ENCODE data around the gene ANGEL2.
"Not testable (repeated sequence)": the region's sequence is repeated elsewhere in the genome, so short reads cannot be mapped to it uniquely, and the experiment has no call there.

The ANGEL2 gene

DNA sequence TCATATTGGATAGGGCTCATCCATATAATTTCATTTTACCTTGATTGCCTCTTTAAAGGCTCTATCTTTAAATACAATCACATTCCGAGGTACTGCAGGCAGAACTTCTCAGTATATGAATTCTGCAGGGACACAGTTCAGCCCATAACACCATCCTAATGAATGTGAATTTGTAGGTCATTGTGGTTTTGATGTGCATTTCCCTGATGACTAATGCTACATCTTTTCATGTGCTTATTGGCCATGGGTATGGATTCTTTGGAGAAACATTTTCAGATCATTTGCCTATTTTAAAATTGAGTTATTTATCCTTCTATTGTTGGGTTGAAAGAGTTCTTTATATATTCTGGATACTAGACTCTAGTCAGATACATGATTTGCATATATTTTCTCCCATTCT lies 25.8 kb upstream of the ANGEL2 start:
- no peak overlapping the region for H3K27ac ChIP-seq
- TF ChIP-seq ZFX (IDR thresholded peaks at IDR 0.05) (no peak), CTCF (conservative IDR thresholded peaks at IDR 0.05) (no peak)

DNA sequence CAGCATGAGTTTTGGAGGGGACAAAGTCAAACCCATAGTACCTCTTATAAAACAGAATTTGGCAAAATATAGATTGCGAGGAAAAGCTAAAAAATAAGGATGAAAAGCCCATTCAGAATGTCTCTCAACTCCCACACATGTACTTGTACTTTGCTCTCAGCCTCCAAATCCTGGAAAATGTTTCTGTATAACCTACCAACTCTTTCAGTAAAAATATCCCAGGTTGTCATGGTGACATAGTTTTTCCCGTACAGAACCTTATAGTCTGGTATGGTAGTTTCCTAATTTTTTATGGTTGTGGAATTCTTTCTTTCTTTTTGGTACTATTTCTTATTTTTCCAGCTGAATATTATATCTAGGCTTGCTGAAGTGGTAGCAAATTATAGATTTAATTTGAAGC lies 19.9 kb upstream of the ANGEL2 start:
- TF ChIP-seq ZFX (IDR thresholded peaks at IDR 0.05) = no peak
- no peak for TF ChIP-seq CTCF (conservative IDR thresholded peaks at IDR 0.05)
- H3K27ac ChIP-seq = no peak overlapping the region

DNA sequence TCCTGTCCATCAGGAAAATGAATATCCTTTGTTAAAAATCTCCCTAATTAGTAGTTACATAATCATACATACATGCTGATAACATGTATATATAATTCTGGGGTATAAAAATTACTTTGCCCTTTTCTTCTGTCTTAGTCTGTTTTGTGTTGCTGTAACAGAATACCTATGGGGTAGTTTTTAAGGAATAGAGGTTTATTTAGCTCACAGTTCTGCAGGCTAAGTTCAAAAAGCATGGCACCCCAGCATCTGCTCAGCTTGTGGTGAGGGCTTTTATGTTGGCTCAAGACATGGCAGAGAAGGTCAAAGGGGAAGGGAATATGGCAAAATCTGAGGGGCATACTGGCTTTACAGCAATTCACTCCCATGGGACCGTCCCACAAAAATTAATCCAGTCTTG lies 19.0 kb upstream of the ANGEL2 start:
- no peak for TF ChIP-seq ZFX (IDR thresholded peaks at IDR 0.05)
- TF ChIP-seq CTCF (conservative IDR thresholded peaks at IDR 0.05) = no peak
- H3K27ac ChIP-seq = no peak overlapping the region

- TF ChIP-seq CTCF (conservative IDR thresholded peaks at IDR 0.05) (no peak), ZFX (IDR thresholded peaks at IDR 0.05) (no peak)
- no peak overlapping the region for H3K27ac ChIP-seq
Measured at GRCh38 chr1:213032651-213033050, 17.0 kb upstream of the ANGEL2 start.

DNA sequence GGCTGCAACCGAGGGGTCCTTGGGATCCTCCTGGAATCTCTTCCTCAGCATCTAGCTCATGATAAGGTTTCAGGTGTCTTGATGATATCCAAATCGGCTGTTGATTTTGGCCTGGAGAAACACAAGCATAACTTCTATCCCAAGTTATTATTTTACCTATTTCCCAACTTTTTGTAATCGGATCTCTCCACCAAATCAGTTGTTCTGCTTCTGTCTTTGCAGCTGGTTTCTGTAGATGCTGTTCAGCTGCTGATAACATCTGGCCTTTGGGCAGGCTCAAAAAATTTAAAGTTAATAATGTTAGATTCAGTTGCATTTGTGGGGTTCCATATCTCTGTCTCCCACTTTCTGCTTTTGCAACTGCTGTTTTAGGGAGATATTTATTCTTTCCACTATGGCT lies 11.4 kb upstream of the ANGEL2 start:
- not testable (repeated sequence) for H3K27ac ChIP-seq

DNA sequence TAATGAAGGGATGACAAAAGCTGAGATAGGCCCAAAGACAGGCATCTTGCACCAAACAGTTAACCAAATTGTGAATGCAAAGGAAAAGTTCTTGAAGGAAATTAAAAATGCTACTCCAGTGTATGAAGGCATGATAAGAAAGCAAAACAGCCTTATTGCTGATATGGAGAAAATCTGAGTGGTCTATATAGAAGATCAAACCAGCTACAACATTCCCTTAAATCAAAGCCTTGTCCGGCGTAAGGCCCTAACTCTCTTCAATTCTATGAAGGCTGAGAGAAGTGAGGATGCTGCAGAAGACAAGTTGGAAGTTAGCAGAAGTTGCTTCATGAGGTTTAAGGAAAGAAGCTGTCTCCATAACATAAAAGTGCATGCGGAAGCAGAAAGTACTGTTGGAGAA lies 4.3 kb upstream of the ANGEL2 start:
- TF ChIP-seq ZFX (IDR thresholded peaks at IDR 0.05) (no peak), CTCF (conservative IDR thresholded peaks at IDR 0.05) (no peak)

DNA sequence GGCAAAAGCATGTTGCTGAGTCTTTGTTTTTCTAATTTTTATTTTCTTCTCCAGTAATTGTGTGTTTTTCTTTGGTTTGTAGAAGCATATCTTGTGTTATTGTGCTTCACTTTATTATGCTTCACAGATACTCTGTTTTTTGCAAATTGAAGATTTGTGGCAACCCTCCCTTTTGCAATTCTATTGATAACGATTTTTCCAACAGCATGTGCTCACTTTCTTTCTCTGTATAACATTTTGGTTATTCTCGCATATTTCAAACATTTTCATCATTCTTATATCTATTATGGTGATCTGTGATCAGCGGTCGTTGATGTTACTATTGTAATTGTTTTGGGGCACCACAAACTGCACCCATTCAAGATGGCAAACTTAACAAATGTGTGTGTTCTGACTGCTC lies 3.8 kb upstream of the ANGEL2 start:
- TF ChIP-seq CTCF (conservative IDR thresholded peaks at IDR 0.05) (no peak), ZFX (IDR thresholded peaks at IDR 0.05) (no peak)
- H3K27ac ChIP-seq = no peak overlapping the region

More for the DNA sequence above, 4.3 kb upstream of the ANGEL2 start:
- H3K27ac ChIP-seq = no peak overlapping the region

- TF ChIP-seq CTCF (conservative IDR thresholded peaks at IDR 0.05) = no peak
- no peak for TF ChIP-seq ZFX (IDR thresholded peaks at IDR 0.05)
- H3K27ac ChIP-seq = no peak overlapping the region
Measured at GRCh38 chr1:213017447-213018273, 2.0 kb upstream of the ANGEL2 start.

All from C4-2B (cell line).